Stimulated activated naive CD4-positive, alpha-beta T cell (primary cell): ENCODE results near the gene GRIK2.
"Not testable (repeated sequence)": the region's sequence is repeated elsewhere in the genome, so short reads cannot be mapped to it uniquely, and the experiment has no call there.

Experiments used
- DNase-seq, 6 experiments: peaks; one replicate each; lab custom pipeline; 2025; lab: John Stamatoyannopoulos, UW

The GRIK2 gene

GRCh38 chr6:101630941-101631340 is 237.4 kb downstream of the GRIK2 start:
- DNase-seq = no peak

- DNase-seq = no peak
Measured at GRCh38 chr6:101633081-101633480, 239.6 kb downstream of the GRIK2 start.

GRCh38 chr6:101638865-101639264 is 245.4 kb downstream of the GRIK2 start:
- DNase-seq = not testable (repeated sequence)

DNA sequence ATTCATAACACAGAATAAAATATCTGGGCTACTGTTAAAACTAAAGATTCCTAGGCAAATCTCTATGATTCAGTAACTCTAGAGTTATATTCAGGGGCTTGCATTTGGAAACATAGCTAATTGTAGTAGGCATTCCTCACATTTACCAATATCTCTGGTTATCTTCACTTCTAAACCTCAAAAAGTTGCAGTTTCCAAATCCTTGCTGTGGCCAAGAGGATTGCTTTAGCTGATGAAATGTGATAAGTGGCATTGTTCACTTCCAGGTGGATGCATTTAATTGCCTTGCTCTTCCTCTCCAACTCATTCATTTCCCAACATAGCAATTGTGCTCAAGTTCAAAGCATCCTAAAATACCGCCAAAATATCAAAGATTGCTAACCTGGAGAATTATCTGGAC is 246.6 kb downstream of the GRIK2 start:
- DNase-seq = no peak

- no peak for DNase-seq
Measured at GRCh38 chr6:101645770-101646169, 252.3 kb downstream of the GRIK2 start.

DNA sequence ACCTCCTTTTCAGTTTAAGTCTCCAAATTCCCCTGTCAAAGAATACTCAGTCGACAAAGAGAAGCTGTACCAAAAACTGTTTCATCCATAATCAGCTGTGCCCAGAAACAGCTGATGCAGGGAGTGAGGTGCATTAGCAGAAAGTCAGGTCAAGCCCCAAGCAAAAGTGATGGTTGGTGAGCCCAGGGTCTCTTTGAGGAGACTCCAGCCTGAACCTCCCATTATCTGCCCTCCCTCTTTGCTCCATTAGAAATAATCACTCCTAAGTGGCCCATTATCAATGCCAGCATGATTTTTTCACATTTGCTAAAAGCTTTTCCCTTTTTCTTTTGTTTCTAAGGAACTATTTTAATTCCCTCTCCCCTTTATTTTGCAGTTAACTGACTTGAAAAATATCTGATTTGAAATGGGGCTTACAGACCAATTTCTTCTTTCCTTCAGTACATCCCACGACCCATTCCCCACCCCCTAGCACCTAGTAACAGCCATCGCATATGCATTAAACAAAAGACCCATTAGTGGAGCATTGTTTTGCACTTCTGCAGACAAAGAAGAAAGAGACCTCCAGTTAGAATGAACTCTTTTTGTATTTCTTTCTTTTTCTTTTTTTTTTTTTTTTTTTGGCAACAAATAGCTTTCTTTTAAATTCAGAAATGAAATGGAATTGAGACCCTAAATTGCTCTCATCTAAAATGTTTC is 257.0 kb downstream of the GRIK2 start:
- DNase-seq = no peak

- no peak for DNase-seq
Measured at GRCh38 chr6:101652079-101652478, 258.6 kb downstream of the GRIK2 start.

- no peak for DNase-seq
Measured at GRCh38 chr6:101655109-101655508, 261.6 kb downstream of the GRIK2 start.

- no peak for DNase-seq
Measured at GRCh38 chr6:101662111-101662897, 268.8 kb downstream of the GRIK2 start.

GRCh38 chr6:101663100-101663499 is 269.6 kb downstream of the GRIK2 start:
- no peak for DNase-seq

DNA sequence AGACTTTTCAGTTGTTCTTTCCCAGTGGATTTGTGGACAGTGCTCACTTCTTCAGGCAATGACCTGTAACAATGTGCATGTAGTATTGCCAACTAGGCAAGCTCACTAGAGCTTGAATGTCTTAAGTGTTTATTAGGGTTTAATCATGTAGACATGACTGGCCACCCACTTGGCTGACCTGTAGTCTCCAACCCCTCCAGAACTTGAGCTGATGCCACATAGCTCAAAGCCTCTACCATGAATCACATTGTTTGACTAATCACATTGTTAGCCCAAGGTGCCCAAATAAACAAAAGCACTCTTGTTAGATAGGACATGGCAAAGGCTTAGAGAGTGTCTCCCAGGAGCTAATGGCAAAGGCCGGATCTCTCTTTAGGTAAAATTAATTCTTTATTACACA is 272.7 kb downstream of the GRIK2 start:
- no peak for DNase-seq

- no peak for DNase-seq
Measured at GRCh38 chr6:101668496-101669030, 275.1 kb downstream of the GRIK2 start.

- no peak for DNase-seq
Measured at GRCh38 chr6:101676187-101676586, 282.7 kb downstream of the GRIK2 start.

DNA sequence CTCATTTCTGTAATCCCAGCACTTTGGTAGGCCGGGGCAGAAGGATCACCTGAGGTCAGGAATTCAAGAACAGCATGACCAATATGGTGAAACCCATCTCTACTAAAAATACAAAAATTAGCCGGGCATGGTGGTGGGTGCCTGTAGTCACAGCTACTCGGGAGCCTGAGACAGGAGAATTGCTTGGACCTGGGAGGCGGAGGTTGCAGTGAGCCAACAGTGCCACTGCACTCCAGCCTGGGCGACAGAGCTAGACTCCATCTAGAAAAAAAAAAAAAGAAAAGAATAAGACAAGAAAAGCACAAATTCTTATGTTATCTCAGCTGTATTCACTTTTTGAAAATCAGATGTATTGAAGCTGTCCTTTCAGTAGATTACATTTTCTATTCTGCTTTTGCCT is 289.4 kb downstream of the GRIK2 start:
- DNase-seq = no peak

- no peak for DNase-seq
Measured at GRCh38 chr6:101683884-101684283, 290.4 kb downstream of the GRIK2 start.

DNA sequence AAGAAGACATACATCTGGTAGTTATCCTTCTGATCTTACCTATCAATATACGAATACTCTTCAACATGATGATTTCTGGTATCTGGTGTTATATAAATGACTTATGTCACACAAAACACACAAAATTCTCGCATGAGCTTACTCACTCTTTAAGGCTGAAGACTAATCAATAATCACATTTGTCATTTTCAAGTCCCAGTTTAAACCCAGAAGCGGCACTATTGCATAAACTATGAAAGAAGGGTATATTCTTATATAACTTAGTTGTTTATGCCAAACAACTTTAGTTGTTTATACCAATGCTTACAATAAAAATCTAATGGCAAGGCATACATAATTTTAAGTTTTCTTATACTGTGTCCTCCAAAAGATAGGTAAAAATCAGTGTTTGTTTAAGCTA is 293.1 kb downstream of the GRIK2 start:
- DNase-seq = no peak

DNA sequence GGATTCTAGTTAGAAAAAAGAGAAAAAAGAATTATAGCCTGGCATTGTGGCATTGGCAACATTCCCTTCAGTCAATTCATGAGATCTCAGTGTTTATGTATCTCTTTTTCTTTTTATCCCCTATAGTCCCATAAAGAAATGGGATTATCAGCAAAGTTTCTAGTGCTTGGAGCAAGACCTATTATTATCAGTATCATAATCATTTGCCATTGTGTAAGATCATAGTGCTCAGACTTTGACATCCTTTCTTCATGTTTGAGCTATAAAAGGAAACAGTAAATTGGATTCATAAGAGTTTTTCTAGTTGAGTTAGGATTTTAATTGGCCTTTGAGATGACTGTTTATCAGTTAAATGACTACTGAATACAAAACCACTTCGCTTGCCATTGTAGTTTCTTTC is 295.6 kb downstream of the GRIK2 start:
- DNase-seq = no peak

GRCh38 chr6:101689695-101690094 is 296.2 kb downstream of the GRIK2 start:
- no peak for DNase-seq

DNA sequence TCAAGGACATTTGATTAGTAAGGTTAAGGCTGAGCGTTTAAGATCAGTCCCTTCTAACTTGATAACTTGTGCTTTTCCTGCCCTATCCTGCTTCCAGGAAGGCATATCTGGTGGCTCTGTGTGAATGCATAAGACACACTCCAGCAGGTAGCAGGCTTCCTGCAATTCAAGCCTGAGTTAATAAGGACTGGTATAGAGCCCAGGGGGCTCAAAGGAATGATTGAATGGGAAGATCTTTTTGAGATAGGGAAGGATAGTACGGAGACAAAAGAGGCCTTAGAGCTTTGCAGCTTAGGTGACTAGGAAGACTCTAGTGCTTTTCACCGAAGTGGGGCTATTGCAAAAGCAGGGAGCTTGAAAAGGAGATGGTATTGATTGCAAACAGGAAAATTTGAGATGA is 307.1 kb downstream of the GRIK2 start:
- DNase-seq = no peak

GRCh38 chr6:101703311-101703710 is 309.8 kb downstream of the GRIK2 start:
- DNase-seq = no peak

- no peak for DNase-seq
Measured at GRCh38 chr6:101705866-101706265, 312.4 kb downstream of the GRIK2 start.

GRCh38 chr6:101706576-101706975 is 313.1 kb downstream of the GRIK2 start:
- no peak for DNase-seq

DNA sequence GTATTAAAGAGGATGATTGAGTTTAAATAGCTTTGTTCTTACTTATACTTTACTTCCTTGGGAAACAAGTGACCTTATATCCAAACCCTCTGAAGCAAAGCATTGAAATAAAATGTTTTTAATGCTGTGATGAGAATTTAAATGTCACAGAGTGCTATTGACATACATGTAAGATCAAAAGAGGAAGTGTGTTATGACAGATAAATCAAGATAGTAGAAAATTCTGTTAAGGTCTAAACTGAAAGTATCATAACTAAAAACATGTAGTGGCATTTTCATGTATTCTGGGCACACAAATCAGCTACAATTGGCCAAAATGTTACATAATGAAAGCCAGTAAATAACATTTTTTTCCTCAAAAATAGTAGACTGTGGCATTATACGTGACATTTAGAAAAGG is 318.0 kb downstream of the GRIK2 start:
- DNase-seq = no peak
